Activated CD4-positive, alpha-beta T cell treated with anti-CD3 and anti-CD28 coated beads for 4 hours (primary cell): Measurements from ENCODE around the gene VPS39.

Experiments used
- DNase-seq, 2 donors: peaks; one replicate each; pipeline ENCODE4 v3.0.0-alpha.2; 2020

Gene VPS39

DNA sequence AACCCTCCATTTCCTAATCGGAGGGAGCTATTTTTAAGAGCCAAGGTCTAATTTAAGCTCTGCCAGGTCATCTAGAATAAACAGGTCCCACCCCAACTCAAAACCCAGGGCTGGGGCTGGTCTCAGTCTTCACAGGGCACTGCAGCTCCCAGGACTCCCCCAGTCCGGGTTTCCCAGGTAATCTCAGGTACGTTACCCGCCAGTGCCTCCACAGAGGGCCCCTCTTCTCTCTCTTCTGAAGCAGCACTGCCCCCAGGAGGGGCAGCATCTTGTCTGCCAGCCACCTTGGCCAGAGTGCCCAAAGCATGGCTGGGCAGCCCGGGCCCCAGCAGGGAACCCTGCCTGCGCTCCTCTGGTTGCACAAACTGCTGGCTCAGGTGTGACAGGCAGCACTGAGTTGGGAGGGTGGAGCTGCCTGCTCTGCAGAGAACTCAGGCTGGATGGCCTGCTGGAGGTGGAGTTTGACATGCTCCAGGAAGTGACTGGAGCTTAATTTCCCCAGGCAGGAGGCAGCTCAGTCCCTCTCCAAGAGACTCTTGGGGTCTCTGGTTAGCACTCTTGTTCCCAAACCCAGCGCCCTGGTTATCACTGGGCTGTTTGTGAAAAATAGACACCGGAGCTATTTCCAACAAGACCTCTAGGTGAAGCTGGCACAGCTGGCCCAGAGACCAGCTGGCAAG, 51.7 kb downstream of the VPS39 start, which contains the start of gene PLA2G4F:
PLA2G4F (minus strand) TSS at position 394 of the 680 bp plus-strand sequence; CDS start at position 307, 87 bp downstream.
- no peak for DNase-seq

DNA sequence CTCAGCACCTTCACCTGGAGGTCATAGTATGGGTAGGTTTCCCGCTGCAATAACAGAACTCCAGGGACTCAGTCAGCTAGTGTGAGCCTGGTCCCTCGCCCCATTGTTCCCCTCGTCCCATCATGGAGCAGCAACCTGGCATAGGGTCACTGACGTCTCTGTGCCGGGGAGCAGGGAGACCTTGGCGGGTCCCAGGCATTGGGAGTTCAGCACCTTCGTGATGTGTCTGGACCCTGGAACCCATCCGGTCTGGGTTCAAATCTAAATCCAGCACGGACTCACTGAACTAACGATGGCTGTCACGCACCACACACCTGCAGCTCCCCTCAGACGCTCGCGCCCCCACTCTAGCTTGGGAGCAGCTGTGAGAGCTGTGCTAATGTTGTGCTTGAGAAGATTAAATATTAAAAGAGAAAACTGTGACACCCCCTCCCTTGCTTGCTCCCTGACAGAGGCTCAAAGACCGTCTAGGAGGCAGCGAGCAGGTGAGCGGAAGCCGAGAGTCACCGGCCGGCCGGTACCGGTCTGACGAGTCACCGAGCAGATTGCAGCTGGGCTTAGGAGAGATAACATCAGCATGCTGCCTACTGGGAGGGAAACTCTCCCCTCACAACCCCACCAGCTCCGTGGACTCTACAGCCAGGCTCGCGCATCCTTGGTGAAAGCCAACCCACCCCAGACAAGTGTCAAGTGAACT, 52.4 kb downstream of the VPS39 start:
- no peak for DNase-seq

DNA sequence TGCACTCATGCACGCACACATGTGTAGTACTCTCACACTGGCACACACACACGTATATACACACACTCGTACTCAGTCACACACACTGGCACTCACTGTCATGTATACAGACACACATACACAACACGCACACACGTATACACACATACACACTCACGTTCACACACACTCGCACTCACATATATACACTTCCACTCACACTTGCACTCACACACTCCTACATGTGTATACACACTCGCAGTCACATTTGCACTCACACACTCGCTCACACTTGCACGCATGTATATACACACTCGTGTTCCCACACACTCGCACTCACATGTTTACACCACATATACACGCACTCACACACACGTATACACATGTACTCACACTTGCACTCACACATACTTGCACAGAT, 53.1 kb downstream of the VPS39 start:
- DNase-seq = no peak

DNA sequence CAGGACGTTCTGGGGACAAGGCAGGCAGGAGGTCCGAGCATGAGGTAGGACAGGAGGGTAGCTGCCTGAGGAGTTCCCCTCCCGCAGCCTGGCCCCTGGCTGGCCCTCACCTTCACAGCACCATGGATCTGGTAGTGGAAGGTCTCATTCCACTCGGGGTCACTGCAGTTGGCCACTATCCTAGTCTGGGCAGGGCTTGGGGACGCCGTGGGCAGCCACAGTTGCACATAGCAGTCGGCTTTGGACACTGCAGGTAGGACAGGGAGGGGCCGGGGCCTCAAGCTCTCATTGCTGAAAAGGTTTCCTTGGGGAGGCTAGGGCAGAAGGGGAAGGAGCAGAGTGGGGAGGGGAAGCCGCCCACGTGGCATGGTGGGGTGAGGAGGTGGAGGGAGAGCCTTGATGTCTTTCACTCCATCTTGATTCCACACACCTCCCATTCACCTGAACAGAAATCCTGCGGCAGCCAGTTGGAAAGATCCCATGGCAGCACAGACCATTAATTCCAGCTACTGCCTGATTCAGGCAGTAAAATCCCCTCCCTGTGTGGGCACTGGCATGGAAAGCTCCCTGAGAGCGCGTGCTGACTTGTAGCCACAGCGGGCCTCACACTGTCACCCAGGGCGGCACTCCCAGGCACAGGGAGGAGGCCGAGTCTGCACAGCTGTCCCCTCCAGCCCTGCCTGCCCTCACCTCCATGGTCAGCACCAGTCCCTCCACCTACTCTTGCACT, 53.7 kb downstream of the VPS39 start:
- DNase-seq = no peak

DNA sequence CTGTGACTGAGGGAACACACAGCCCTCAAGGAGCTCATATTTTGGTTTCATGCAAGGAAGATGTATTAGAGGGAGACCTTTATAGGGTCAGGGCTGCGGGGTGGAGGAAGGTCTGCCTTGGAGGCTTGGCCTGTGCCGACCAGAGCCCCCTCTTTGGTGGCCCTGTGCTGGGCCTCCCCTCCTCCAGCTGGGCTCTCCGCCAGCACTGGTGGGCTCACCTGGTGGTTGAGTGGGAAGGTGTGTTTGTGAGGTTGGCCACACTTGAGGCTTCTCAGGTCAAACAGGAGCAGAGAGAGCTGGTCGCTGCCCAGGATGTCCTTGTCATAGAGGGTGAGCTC, 54.3 kb downstream of the VPS39 start:
- DNase-seq = no peak

DNA sequence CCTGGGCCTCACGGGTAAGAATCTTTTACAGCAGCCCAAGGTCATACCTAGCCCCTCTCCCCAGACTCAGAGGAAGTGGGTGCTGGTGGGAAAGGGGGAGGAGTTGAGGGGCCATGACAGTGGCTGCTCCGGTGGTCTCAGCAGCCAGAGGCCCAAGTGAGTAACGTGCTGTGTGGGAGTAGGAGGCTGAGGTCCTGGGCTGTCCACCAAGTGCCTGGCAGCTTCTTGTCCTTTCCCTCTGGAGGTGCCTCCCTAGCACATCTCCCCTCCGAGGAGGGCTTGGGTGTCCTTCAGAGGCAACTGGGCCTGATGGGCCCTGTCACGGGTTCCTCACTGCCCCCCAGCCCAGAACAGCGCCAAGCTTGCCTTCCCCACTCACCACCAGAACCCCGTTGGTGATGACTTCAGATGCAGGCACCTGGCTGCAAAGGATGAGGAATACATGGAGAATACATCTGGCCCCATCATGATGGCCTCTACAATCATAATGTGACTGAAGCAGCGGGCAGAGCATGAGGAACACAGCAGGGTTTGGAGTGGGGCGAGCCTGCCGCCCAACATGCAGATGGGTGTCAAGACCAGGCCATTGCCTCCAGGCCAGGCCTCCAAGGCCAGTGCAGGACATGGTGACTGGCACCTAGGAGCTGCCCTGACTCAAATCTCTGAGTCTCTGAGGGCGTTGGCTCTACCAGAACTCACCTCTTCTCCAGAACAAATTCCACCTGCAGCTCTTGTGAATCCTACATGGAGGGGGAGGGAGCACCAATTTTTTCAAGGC, 55.0 kb downstream of the VPS39 start:
- DNase-seq = no peak

DNA sequence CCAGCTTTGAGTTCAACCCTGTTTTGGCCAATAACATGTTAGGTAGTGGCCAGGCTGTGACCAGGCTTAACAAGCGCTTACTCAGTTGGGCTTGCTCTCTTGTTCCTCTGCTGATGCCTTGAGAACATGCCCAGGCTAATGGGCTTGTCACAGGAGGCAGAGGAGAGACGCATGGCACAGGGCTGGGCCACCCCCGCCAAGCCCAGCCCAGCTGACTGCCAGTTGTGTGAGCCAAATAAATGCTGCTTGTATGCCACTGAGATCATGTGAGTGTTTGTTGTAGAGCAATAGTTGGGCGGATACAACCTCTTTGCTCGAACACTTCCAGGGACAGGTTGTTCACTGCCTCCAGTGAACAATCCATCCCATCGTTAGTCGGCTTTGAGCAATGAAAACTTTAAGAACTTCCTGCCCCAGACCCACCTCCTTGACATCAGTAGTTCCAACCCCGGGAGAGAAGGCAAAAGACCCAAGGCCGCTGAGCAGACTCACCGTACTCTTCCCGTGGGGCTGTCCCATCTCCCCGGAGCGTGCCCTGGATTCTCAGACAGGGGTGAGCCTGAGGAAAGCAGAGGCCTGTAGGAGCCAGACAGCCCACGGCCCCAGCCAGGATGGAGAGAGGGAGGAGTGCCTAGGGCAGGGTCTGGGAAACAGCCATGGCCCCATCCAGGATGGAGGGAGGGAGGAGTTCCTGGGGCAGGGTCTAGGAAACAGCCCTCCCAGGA, 55.7 kb downstream of the VPS39 start:
- no peak for DNase-seq

DNA sequence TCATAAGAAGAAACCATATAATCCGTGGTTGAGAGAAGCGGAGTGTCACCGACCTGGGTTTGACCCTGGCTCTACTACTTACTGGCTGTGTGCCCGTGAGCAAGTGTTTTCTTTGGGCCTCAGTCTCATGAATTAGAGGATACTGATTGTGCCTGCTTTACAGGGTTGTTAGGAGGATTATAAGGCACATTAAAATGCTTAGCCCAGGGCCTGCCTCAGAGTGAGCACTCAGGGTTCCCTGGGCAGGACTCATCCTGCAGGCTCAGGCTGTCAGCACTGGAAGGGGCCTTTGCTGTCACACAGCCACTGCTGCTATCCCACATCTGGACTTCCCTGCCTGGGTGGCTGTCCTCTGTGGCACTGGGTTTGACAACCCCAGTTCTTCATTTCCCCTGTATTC, 56.4 kb downstream of the VPS39 start:
- DNase-seq = no peak

DNA sequence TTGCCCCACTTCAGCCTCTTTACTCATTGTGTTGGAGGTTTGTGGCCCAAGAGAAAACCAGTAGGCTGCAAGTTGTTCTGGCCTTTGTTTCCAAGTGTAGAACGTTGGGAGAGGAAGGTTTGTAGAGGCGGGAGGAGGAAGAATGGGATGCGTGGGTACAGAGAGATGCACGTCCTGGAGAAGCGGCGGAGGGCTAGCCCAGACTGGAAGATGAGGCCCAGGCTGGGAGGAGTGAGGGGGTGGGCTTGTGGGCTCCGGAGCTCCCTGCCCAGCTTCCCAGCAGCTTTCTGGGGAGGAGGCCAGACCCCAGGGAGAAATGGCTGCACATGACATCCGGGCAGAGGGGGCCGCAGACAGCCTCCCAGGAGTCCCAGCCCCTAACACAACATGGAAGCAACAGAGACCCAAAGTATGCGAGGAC, 57.0 kb downstream of the VPS39 start:
- no peak for DNase-seq

DNA sequence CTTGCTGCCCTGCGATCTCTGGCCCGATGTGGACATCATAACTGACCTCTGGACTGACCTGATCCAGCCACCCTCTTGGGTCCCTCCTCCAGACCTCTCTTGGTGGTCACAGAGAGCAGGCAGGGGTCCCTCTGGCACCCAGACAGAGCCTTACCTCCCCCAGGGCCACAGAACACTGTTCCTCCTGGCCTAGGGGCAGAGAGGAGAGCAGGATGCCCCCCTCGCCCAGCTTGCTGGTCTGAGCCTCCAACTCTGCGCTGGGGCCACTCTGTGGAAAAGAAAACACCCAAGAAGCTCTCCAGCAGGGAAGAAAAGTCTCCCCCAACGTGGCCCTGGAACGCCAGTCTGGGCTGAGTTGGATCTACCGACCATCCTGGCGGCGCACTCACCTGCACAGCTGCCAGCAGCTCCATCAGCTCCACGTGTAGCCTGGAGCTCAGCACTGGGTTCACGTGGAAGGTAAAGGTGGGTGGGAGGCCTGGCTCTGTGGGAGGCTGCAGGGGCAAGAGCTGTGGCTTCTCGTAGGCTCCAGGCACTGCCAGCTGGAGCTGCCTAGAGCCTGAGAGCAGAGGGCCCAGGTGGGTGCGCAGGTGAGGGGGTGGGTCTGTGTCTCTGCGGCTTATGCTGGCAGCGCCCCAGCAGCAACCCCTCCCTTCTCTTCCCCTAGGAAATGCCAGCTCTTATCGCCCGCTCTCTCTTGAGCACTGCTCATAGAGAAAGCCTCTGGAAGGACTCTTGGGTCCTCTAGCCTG, 57.7 kb downstream of the VPS39 start:
- DNase-seq = no peak

DNA sequence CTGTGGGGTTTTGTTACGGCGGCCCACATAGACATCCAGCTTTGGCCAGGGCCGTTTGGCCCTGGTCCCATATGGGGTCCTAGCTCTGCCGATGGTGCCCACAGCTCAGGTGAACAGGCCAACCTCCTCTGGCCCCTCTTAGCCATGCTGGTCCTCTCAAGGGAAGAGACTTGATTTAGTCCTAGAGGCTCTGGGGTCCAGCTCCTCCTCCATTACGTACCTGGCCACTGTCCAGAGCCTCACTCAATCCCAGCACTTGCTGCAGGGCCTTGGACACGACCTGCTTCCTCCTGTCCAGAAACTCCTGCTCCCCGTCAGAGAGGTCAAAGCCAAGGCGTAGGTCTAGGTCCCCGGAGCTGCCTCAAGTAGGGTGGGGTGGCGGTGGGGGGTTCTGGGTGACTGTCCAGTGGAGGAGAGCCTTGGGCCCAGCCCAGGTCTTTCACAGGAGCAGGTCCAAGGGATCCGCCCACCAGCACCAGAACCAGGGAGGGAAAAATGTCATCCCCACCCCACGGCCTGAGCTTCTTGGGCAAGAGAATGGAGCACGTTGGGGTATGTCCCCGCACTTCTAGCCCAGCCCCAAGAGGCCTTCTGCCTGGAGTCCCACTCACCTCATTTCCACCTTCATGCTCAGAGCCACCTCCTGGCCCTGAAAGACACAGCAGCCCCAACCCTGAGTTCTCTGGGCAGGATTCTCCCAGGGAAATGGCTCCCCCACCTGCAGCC, 58.4 kb downstream of the VPS39 start:
- no peak for DNase-seq

DNA sequence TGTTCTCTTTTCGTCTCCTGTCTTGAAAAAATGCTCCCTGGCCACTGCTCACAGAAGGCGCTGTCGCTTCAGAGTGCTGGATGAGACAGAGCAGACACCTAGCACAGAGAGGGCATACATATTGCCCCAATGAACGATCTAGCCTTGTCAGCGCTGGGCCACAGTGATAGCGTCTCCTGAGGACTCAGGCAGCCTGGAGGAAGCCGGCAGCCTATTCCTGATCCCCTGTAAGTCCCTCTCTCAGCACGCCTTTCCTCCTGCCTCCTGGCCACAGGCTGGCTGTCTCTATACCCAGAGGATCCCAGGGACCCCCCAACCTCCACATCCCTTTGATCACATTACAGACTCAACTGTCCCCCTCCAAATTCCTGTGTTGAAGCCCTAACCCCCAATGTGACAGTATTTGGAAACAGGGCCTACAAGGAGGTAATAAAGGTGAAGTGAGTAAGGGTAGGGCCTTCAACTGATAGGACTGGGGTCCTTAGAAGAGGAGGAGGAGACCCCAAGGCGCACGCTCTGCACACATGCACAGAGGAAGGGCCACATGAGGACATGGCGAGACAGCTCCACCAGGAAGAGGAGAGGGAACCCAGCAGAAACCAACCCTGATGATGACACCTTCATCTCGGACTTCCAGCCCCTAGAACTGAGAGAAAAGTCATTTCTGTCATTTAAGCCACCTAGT, 59.2 kb downstream of the VPS39 start:
- no peak for DNase-seq

DNA sequence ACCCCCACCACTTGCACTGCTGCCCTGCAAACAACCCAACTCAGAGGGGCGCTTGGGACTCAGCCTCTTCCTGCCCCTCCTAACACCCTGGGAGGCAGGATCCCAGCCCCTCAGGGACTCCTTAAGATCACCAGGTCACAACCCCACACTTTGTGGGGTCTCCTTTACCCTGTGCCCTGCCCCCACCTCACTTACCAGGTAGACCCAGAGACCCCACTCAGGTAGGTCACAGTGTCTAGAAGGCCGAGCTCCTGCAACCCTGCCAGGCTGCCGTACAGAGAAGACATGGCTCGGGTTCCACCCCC, 60.7 kb downstream of the VPS39 start:
- DNase-seq = no peak

DNA sequence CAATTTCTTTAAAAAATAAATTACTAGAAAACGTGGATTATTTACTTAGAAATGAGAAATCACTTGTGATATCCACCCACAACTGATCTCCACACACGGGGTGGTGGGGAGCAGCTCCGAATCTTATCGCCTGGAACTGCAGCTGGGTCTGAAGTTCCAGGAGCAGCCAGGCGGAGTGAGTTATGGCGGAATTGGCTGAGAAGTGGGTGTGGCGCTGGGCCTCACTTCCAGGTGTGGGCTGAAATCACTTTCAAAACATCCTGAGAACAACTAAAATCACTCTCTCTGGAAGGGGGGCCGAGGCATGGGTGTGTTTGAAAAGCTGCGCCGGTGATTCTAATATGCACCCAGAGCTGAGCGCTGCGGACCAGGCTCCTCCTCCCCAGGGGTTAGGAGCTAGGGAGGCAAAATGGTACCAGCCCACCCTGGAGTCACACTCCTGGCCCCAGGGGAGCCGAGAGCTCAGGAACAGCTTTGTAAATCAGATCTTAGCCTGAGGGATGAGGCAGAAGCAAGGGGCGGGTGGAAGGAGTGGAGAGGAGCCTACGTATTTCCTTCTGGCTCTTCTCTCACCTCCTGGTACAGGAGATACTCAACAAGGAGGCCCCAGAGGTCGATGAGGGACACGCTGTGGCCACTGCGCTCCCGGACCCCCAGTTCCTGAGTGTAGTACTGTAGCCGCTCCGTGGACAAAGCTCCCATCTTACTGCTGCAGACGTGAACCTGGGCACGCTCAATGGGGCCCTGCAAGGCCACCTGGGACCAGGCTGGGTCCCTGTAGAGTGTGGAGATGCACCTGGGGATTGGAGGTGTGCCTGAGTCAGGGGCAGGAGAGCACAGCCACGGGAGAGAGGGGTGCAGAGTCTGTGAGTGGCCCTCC, 61.3 kb downstream of the VPS39 start:
- no peak for DNase-seq

DNA sequence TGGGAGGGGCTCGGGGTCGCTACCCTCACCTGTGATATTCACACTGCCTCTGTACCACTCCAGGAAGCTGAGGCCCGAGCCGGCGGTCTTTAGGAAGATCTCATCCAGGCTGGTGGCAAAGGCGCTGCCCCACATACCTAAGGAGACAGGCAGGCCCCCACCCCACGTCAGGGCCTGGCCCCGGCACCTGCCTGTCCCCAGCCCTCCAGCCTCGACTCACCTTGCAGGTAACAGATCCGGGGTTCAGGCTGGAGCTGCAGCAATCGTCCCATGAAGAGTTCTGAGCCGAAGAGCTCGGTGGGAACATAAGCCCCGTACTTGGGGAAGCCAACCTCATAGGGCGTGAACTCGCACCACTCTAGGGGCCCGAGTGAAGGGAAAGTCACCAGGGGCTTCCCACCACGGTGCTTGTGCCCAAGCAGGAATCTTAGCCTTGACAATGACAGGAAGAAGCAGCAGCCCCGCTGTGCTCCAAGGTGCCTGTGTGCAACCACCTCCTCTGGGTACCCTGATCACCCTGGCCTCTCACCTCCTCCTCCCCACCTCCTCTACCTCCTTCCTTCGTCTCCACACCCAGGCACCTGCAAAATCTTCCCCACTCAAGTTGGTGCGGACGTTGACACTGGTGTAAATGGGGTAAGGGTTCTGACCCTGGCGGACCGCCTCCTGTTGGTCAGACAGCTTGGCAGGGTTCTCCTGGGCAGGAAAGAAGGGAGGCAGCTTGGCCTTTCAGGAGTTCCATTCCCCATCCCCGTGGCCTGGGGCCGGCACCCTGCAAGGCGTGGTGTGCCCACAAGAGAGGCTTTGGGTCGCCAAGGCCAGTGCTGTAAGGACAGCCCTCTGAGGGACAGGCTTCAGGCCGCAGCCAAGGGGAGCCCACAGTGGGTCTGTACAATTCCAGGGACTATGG, 62.3 kb downstream of the VPS39 start:
- DNase-seq = no peak

DNA sequence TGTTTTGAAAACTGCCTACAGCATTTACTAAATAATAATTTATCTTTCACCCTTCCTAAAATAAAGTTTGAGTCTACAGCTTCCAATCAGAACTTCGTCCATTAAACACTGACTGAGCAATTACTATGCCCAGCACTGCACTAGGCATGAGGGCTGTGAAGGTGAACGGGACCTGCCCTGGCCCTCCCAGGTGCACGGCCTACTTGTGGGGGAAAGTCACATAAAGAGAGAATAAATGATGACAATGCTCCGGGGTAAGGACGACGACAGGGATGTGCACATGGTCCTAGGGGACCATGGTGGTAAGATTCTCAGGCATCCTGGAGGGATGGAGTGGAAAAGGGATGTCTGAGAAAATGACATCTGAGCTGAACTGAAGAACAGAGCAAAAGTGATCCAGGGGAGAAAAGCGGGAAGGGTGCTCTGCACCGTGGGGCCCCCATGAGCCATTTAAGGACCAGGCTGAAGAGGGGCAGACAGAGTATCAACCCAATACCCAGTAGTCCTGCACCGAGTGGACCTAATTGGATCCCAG, 63.2 kb downstream of the VPS39 start:
- DNase-seq = no peak

DNA sequence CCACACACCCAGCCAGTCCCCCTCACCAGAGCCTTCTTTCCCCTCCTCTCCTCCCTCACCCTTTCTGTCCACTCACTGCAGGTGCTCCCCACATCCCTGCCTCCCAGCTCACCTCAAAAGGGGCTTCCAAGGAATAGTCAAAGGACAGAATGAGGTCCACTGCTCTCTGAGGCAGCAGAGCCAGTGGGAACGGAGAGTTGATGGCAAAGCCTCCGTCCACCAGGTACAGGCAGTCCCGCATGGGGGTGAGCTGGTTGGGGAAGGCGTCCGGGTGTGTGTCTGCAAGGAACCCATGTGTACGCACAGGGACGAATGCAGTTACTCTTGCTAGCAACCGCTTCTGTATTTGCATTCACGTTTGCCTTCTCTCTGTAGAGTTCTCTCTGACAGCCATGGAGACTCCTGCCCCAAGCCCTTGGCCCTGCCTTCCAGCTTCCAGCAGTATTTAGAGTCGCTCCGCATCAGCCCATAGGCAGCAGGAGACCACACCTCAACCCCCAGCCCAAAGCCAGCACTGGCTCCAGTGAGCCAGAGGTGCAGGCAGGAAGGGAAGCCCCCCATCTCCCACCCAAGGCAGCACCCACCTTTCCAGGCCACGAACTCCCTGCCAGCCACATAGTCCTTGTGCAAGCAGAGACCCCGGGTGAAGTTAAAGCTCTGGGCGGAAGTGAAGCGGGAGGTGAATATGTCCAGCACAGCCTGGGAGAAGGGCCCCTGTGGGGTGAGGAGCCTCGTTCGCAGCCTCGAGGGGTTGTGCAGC, 64.1 kb downstream of the VPS39 start:
- DNase-seq = no peak
